Brain microvascular endothelial cell (primary cell): ENCODE results near the gene HOXB6.
A peak's percentile ranks its signal among the peaks of the same experiment; 100 is the strongest.

Experiments
- DNase-seq: peaks from one replicate; pipeline ENCODE4 v3.0.0-alpha.2; 2020
- H3K27ac ChIP-seq: fragments of 250-450 bp; sonication (Bioruptor Pico); 2 replicates; pipeline ENCODE4 v1.5.1; 2020; ENCODE audit warnings: mild to moderate bottlenecking, moderate library complexity
- H3K27me3 ChIP-seq: fragments of 250-450 bp; sonication (Bioruptor Pico); replicated peaks from 2 replicates; pipeline ENCODE4 v1.5.1; 2020; ENCODE audit warnings: mild to moderate bottlenecking
- H3K36me3 ChIP-seq: fragments of 250-450 bp; sonication (Bioruptor Pico); replicated peaks from 2 replicates; pipeline ENCODE4 v1.5.1; 2020; ENCODE audit warnings: mild to moderate bottlenecking
- H3K4me3 ChIP-seq: 2 replicates; pipeline ENCODE4 v1.5.1; 2011; ENCODE audit warnings: low read depth, mild to moderate bottlenecking, control low read depth, low read length, moderate library complexity
- in situ Hi-C: cut with HindIII; loops from 2 replicates; pipeline ENCODE4 v1.10.0; 2017; ENCODE audit warnings: low sequenced_read_pairs, low pct_ligation_motif_present
- TF ChIP-seq, protein P1 (sequence below): IDR thresholded peaks from 2 replicates; pipeline ENCODE4 v1.5.1; 2011; ENCODE audit warnings: low read depth, mild to moderate bottlenecking, moderate library complexity, low read length, control low read depth, inconsistent platforms; ENCODE audit errors: missing control alignments

Gene HOXB6

GRCh38 chr17:48615963-48616716 lies 11.4 kb upstream of the HOXB6 start:
- TF ChIP-seq, protein P1, sequence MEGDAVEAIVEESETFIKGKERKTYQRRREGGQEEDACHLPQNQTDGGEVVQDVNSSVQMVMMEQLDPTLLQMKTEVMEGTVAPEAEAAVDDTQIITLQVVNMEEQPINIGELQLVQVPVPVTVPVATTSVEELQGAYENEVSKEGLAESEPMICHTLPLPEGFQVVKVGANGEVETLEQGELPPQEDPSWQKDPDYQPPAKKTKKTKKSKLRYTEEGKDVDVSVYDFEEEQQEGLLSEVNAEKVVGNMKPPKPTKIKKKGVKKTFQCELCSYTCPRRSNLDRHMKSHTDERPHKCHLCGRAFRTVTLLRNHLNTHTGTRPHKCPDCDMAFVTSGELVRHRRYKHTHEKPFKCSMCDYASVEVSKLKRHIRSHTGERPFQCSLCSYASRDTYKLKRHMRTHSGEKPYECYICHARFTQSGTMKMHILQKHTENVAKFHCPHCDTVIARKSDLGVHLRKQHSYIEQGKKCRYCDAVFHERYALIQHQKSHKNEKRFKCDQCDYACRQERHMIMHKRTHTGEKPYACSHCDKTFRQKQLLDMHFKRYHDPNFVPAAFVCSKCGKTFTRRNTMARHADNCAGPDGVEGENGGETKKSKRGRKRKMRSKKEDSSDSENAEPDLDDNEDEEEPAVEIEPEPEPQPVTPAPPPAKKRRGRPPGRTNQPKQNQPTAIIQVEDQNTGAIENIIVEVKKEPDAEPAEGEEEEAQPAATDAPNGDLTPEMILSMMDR = no peak
- DNase-seq = no peak
- in situ Hi-C loops = no loop called here
- H3K36me3 ChIP-seq = no peaks in the 10 kb centered on the region
- H3K4me3 ChIP-seq = no peak overlapping the region
- H3K27ac ChIP-seq = no peak overlapping the region
- peaks cover 84% of the 10 kb centered on the region for H3K27me3 ChIP-seq

DNA sequence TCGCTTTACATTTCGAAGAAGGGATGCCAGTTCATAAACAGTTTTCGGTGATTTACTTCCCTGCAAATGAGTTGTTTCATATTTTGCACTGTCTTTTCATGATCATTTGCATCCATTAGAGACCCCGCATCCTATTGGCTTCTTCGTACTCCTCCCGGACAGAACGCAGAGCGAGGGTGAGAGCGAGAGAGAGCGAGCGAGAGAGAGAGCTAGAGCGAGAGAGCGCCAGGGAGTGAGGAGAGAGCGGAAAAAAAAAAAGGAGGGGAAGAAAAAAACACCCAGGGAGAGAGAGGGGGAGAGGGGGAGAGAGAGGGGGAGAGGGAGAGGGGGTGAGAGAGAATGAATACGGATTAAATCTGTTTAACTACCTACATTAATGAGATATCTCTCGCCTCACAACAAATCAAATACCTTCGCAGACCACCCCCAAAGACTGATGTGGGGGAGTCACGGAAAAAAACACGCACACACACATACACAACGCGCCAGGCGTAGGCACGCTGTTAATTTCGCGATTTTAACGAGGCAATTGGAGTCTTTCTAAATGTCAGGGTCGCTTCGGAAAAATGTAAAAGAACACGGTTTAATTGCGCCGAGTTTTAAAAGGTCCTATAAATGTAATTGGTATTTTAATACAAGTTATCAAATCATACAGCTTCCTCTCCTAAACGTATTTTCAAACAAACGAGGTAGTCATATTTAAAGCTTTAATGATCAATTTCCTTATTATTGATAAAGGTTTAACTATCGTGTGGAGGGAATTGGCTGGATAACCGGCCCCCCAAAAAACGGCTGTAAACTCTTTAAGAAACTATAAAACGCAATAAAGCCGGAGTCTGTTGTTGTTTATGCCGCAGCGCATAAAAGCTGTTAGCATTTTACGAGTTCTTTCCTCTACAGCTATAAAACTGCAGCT lies 10.5 kb upstream of the HOXB6 start, which contains the start of gene HOXB8:
Gene HOXB8 (minus strand): TSS at position 246 of the 916 bp plus-strand sequence. CDS start 588 bp downstream, outside the sequence.
- Histone ChIP-seq H3K4me3 (peak within 1 kb of the TSS; percentile 12), H3K27ac (no peak within 1 kb of the TSS), H3K27me3 (peaks cover 84% of the 10 kb centered on the region), H3K36me3 (no peaks in the 10 kb centered on the region)
- TF ChIP-seq, protein P1 = no peak
- no peak for DNase-seq
- in situ Hi-C loops = no loop called here

DNA sequence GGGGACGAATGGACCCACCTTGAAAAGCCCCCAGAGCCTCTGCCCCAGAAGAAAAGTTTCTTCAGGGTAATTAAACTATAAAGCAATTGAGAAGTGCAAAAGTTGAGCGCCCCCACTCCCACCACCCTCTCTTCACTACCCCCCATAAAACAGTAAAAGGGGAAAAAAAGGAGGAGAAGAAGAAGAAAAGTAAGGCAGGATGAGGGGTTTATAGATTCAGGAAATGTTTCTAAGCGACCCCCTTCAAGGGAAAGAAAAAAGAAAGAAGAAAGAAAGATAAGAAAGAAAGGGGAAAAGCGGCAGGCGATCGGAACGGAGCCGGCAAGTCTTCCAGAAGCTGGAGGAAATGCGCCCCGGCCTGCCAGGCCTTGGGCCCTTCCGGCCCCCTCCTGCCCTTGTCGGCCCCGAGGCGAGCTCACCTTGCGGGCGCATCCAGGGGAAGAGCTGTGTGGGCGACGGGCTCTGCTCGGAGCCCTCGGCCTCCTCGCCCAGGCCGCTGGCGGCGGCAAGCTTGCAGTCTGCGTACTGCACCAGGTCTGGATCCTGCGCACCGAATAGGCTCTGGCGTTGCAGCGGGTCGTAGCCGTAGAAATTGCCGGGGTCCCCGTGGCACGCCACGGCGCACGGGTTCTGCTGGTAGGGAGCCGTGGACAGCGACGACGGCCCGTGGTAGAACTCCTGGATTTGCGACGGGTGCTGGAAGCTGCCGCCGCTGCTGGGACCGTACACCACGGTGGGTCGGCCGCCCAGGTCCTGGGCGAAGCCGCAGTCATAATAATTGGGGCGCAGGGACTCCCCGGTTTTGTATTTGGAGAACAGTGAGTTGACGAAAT lies 9.3 kb upstream of the HOXB6 start:
- TF ChIP-seq, protein P1 = no peak
- in situ Hi-C loops = no loop called here
- Histone ChIP-seq H3K4me3 (peak overlapping the region; percentile 12), H3K27me3 (peaks cover 84% of the 10 kb centered on the region), H3K27ac (no peak overlapping the region), H3K36me3 (no peaks in the 10 kb centered on the region)
- DNase-seq = no peak

DNA sequence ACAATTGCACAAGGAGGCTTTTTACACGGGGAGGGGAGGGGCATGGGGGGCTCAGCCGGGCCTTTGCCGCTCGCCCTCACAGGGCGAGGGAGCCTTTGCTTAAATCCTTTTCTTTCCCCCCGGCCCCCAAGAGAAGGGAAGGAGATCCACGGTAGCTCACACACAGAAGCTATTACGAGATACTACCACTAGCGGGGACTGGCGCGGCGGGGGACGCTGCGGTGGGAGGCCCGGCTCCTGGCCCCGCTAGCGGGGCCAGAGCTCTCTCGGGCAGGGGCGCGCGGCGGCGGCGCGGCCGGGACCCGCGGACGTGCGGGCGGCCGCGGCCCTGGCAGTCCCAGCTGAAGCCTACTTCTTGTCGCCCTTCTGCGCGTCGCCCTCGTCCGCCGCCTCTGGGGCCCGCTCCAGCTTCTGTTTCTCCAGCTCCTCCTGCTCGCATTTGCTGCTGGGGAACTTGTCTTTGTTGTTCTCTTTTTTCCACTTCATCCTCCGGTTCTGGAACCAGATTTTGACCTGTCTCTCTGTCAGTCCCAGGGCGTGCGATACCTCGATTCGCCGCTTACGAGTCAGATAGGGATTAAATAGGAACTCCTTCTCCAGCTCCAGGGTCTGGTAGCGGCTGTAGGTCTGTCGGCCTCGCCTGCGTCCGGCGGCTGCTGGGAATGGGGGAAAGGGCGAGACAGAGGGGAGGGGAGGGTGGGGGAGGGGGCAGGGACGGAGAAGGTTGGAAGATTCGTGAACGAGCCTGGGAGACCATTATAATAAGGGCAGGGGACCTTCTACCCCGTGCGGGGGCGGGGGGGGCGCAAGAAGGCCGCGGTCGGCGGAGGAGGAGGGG lies 8.3 kb upstream of the HOXB6 start:
- in situ Hi-C loops = no loop called here
- Histone ChIP-seq H3K27me3 (peaks cover 84% of the 10 kb centered on the region), H3K4me3 (peak overlapping the region; percentile 27), H3K27ac (no peak overlapping the region), H3K36me3 (no peaks in the 10 kb centered on the region)
- TF ChIP-seq, protein P1 = peak; percentile 27
- DNase-seq = no peak

- Histone ChIP-seq H3K36me3 (no peaks in the 10 kb centered on the region), H3K4me3 (peak overlapping the region; percentile 17), H3K27me3 (peaks cover 83% of the 10 kb centered on the region), H3K27ac (no peak overlapping the region)
- DNase-seq = no peak
- TF ChIP-seq, protein P1 = no peak
- in situ Hi-C loops = no loop called here
Observed at GRCh38 chr17:48612456-48612853, 7.7 kb upstream of the HOXB6 start.
